Measurements from ENCODE around the gene SCAMP2.
"Not testable (repeated sequence)": the region's sequence is repeated elsewhere in the genome, so short reads cannot be mapped to it uniquely, and the experiment has no call there.

Gene SCAMP2

GRCh38 chr15:74902295-74903075 is 29.3 kb upstream of the SCAMP2 start:
- H3K27ac ChIP-seq (ENCODE audit: low read depth, low read length): no peak overlapping the region
- H3K27me3 ChIP-seq (ENCODE audit: control insufficient read depth, insufficient read depth, low read length): no peaks in the 10 kb centered on the region
- peaks cover 23% of the 10 kb centered on the region for H3K36me3 ChIP-seq (ENCODE audit: control insufficient read depth, insufficient read depth, low read length)
- peaks cover 16% of the 10 kb centered on the region for H3K4me1 ChIP-seq (ENCODE audit: control insufficient read depth, insufficient read depth, low read length)
- H3K9ac ChIP-seq (ENCODE audit: low read length): no peak overlapping the region
- no peak overlapping the region for H3K4me3 ChIP-seq (ENCODE audit: low read length)

- Histone ChIP-seq H3K4me3 (ENCODE audit: low read length) (no peak overlapping the region), H3K36me3 (ENCODE audit: control insufficient read depth, insufficient read depth, low read length) (peaks cover 23% of the 10 kb centered on the region), H3K4me1 (ENCODE audit: control insufficient read depth, insufficient read depth, low read length) (peaks cover 13% of the 10 kb centered on the region), H3K9ac (ENCODE audit: low read length) (no peak overlapping the region), H3K27ac (ENCODE audit: low read depth, low read length) (peak overlapping the region; percentile 21), H3K27me3 (ENCODE audit: control insufficient read depth, insufficient read depth, low read length) (no peaks in the 10 kb centered on the region)
Measured at GRCh38 chr15:74901612-74902063, 28.5 kb upstream of the SCAMP2 start.

GRCh38 chr15:74897300-74897701 is 24.1 kb upstream of the SCAMP2 start:
- H3K36me3 ChIP-seq (ENCODE audit: control insufficient read depth, insufficient read depth, low read length): peaks cover 16% of the 10 kb centered on the region
- peaks cover 2% of the 10 kb centered on the region for H3K4me1 ChIP-seq (ENCODE audit: control insufficient read depth, insufficient read depth, low read length)
- H3K9ac ChIP-seq (ENCODE audit: low read length): no peak overlapping the region
- H3K27ac ChIP-seq (ENCODE audit: low read depth, low read length): no peak overlapping the region
- H3K27me3 ChIP-seq (ENCODE audit: control insufficient read depth, insufficient read depth, low read length): no peaks in the 10 kb centered on the region
- no peak overlapping the region for H3K4me3 ChIP-seq (ENCODE audit: low read length)

GRCh38 chr15:74896316-74896715 is 23.2 kb upstream of the SCAMP2 start:
- Histone ChIP-seq H3K36me3 (ENCODE audit: control insufficient read depth, insufficient read depth, low read length) (peaks cover 16% of the 10 kb centered on the region), H3K4me3 (ENCODE audit: low read length) (no peak overlapping the region), H3K27me3 (ENCODE audit: control insufficient read depth, insufficient read depth, low read length) (no peaks in the 10 kb centered on the region), H3K4me1 (ENCODE audit: control insufficient read depth, insufficient read depth, low read length) (peaks cover under 1% of the 10 kb centered on the region), H3K27ac (ENCODE audit: low read depth, low read length) (no peak overlapping the region), H3K9ac (ENCODE audit: low read length) (no peak overlapping the region)

- H3K27ac ChIP-seq (ENCODE audit: low read depth, low read length): no peak overlapping the region
- H3K4me1 ChIP-seq (ENCODE audit: control insufficient read depth, insufficient read depth, low read length): no peaks in the 10 kb centered on the region
- no peaks in the 10 kb centered on the region for H3K27me3 ChIP-seq (ENCODE audit: control insufficient read depth, insufficient read depth, low read length)
- H3K4me3 ChIP-seq (ENCODE audit: low read length): no peak overlapping the region
- peaks cover 16% of the 10 kb centered on the region for H3K36me3 ChIP-seq (ENCODE audit: control insufficient read depth, insufficient read depth, low read length)
- no peak overlapping the region for H3K9ac ChIP-seq (ENCODE audit: low read length)
Measured at GRCh38 chr15:74895830-74896229, 22.7 kb upstream of the SCAMP2 start.

- H3K9ac ChIP-seq (ENCODE audit: low read length); H3K4me3 ChIP-seq (ENCODE audit: low read length); H3K27me3 ChIP-seq (ENCODE audit: control insufficient read depth, insufficient read depth, low read length); H3K4me1 ChIP-seq (ENCODE audit: control insufficient read depth, insufficient read depth, low read length); H3K27ac ChIP-seq (ENCODE audit: low read depth, low read length); H3K36me3 ChIP-seq (ENCODE audit: control insufficient read depth, insufficient read depth, low read length): not testable (repeated sequence)
Measured at GRCh38 chr15:74894383-74894782, 21.2 kb upstream of the SCAMP2 start.

- no peaks in the 10 kb centered on the region for H3K27me3 ChIP-seq (ENCODE audit: control insufficient read depth, insufficient read depth, low read length)
- H3K4me1 ChIP-seq (ENCODE audit: control insufficient read depth, insufficient read depth, low read length): peaks cover 10% of the 10 kb centered on the region
- H3K4me3 ChIP-seq (ENCODE audit: low read length): no peak overlapping the region
- no peak overlapping the region for H3K9ac ChIP-seq (ENCODE audit: low read length)
- H3K36me3 ChIP-seq (ENCODE audit: control insufficient read depth, insufficient read depth, low read length): peaks cover 5% of the 10 kb centered on the region
- no peak overlapping the region for H3K27ac ChIP-seq (ENCODE audit: low read depth, low read length)
Measured at GRCh38 chr15:74893627-74894026, 20.5 kb upstream of the SCAMP2 start.

GRCh38 chr15:74892931-74893330 is 19.8 kb upstream of the SCAMP2 start:
- no peak overlapping the region for H3K9ac ChIP-seq (ENCODE audit: low read length)
- peaks cover 10% of the 10 kb centered on the region for H3K4me1 ChIP-seq (ENCODE audit: control insufficient read depth, insufficient read depth, low read length)
- H3K27ac ChIP-seq (ENCODE audit: low read depth, low read length): no peak overlapping the region
- no peak overlapping the region for H3K4me3 ChIP-seq (ENCODE audit: low read length)
- H3K36me3 ChIP-seq (ENCODE audit: control insufficient read depth, insufficient read depth, low read length): peaks cover 5% of the 10 kb centered on the region
- H3K27me3 ChIP-seq (ENCODE audit: control insufficient read depth, insufficient read depth, low read length): no peaks in the 10 kb centered on the region

GRCh38 chr15:74892313-74892712 is 19.1 kb upstream of the SCAMP2 start:
- Histone ChIP-seq H3K27me3 (ENCODE audit: control insufficient read depth, insufficient read depth, low read length) (no peaks in the 10 kb centered on the region), H3K36me3 (ENCODE audit: control insufficient read depth, insufficient read depth, low read length) (peaks cover 5% of the 10 kb centered on the region), H3K4me3 (ENCODE audit: low read length) (no peak overlapping the region), H3K9ac (ENCODE audit: low read length) (no peak overlapping the region), H3K27ac (ENCODE audit: low read depth, low read length) (no peak overlapping the region), H3K4me1 (ENCODE audit: control insufficient read depth, insufficient read depth, low read length) (peaks cover 10% of the 10 kb centered on the region)

- Histone ChIP-seq H3K4me1 (ENCODE audit: control insufficient read depth, insufficient read depth, low read length) (peaks cover 10% of the 10 kb centered on the region), H3K27ac (ENCODE audit: low read depth, low read length) (no peak overlapping the region), H3K36me3 (ENCODE audit: control insufficient read depth, insufficient read depth, low read length) (peaks cover 5% of the 10 kb centered on the region), H3K4me3 (ENCODE audit: low read length) (no peak overlapping the region), H3K9ac (ENCODE audit: low read length) (no peak overlapping the region), H3K27me3 (ENCODE audit: control insufficient read depth, insufficient read depth, low read length) (no peaks in the 10 kb centered on the region)
Measured at GRCh38 chr15:74891469-74891868, 18.3 kb upstream of the SCAMP2 start.

- peak overlapping the region; percentile 89 for H3K9ac ChIP-seq (ENCODE audit: low read length)
- H3K27ac ChIP-seq (ENCODE audit: low read depth, low read length): no peak overlapping the region
- peak overlapping the region; percentile 97 for H3K4me3 ChIP-seq (ENCODE audit: low read length)
- peaks cover 5% of the 10 kb centered on the region for H3K36me3 ChIP-seq (ENCODE audit: control insufficient read depth, insufficient read depth, low read length)
- H3K4me1 ChIP-seq (ENCODE audit: control insufficient read depth, insufficient read depth, low read length): peaks cover 10% of the 10 kb centered on the region
- no peaks in the 10 kb centered on the region for H3K27me3 ChIP-seq (ENCODE audit: control insufficient read depth, insufficient read depth, low read length)
Measured at GRCh38 chr15:74890665-74890960, 17.4 kb upstream of the SCAMP2 start.

GRCh38 chr15:74889883-74890664 is 16.9 kb upstream of the SCAMP2 start, which contains the start of gene MPI:
MPI (plus strand) TSS chr15:74890042; CDS start chr15:74890074, 32 bp downstream.
- H3K9ac ChIP-seq (ENCODE audit: low read length): peak within 1 kb of the TSS; percentile 89
- peak within 1 kb of the TSS; percentile 97 for H3K4me3 ChIP-seq (ENCODE audit: low read length)
- H3K27ac ChIP-seq (ENCODE audit: low read depth, low read length): peak within 1 kb of the TSS; percentile 69
- H3K4me1 ChIP-seq (ENCODE audit: control insufficient read depth, insufficient read depth, low read length): peaks cover 10% of the 10 kb centered on the region
- no peaks in the 10 kb centered on the region for H3K27me3 ChIP-seq (ENCODE audit: control insufficient read depth, insufficient read depth, low read length)
- peaks cover 5% of the 10 kb centered on the region for H3K36me3 ChIP-seq (ENCODE audit: control insufficient read depth, insufficient read depth, low read length)
